Neural cell (in vitro differentiated cells): Measurements from ENCODE around the gene RBM10.

Experiments
- EP300 ChIP-seq: fragments of 450-650 bp; conservative IDR thresholded peaks from 2 replicates; pipeline ENCODE4 v1.6.1; 2014; ENCODE audit warnings: antibody characterized with exemption, mild to moderate bottlenecking, moderate library complexity; ENCODE audit not compliant: poor library complexity, severe bottlenecking
- EZH2 ChIP-seq: fragments of 200-600, 300-800 bp; shearing (Covaris generic), sonication (generic); IDR thresholded peaks from 2 replicates; pipeline ENCODE4 v1.6.1; 2014; ENCODE audit warnings: antibody characterized with exemption, low read length, borderline replicate concordance, mild to moderate bottlenecking; ENCODE audit not compliant: insufficient read depth, poor library complexity, severe bottlenecking
- MXI1 ChIP-seq: fragments of 450-650 bp; conservative IDR thresholded peaks from 2 replicates; pipeline ENCODE4 v1.6.1; 2014; ENCODE audit warnings: antibody characterized with exemption, mild to moderate bottlenecking; ENCODE audit not compliant: poor library complexity, severe bottlenecking
- POLR2AphosphoS5 ChIP-seq: IDR thresholded peaks from 2 replicates; pipeline ENCODE4 v1.6.1; 2012
- RAD21 ChIP-seq: fragments of 450-650 bp; conservative IDR thresholded peaks from 2 replicates; pipeline ENCODE4 v1.6.1; 2014; ENCODE audit warnings: antibody characterized with exemption, mild to moderate bottlenecking, moderate library complexity
- SMC3 ChIP-seq: fragments of 450-650 bp; conservative IDR thresholded peaks from 2 replicates; pipeline ENCODE4 v1.6.1; 2014; ENCODE audit warnings: antibody characterized with exemption, mild to moderate bottlenecking, moderate library complexity; ENCODE audit not compliant: poor library complexity
- TF ChIP-seq, protein P1 (sequence below): fragments of 450-650 bp; IDR thresholded peaks from 2 replicates; pipeline ENCODE4 v1.5.1; 2014; ENCODE audit warnings: antibody characterized with exemption, mild to moderate bottlenecking, moderate library complexity; ENCODE audit not compliant: poor library complexity, severe bottlenecking

DNA sequence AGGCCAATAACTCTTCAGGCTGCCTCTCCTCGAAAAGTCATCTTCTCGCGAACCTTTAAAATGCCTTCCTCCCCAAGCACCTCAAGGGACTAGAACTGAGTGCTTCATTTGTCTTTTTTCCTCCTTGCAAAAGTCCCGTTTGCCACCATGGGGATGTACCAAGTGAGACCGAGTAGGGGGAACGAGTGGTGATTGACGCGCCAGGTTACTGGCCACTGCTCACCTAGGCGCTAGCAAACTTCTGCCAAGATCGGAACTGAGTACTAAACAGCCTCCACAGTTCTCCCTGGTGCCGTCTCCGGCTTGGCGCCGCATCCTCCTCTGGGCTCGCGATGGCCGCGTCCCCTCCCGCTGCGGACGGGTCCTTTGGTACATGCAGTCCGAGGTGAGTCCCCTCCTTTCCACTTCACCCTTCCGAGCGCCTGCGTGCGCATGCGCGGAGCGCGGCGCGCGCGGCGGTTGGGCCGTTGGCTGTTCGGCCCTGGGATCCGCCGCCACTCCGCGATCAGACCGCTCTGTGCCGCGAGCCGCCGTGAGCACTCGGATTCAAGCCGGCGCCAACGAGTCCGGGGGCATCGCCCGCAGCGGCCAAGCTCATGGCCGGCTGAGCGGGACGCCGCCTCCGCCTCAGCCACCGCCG is 73.4 kb downstream of the RBM10 start, which contains the start of gene CDK16:
- no peak for TF ChIP-seq EP300
- peak; percentile 86 for TF ChIP-seq POLR2AphosphoS5
- TF ChIP-seq RAD21, result peak; percentile 43
- TF ChIP-seq, protein P1, sequence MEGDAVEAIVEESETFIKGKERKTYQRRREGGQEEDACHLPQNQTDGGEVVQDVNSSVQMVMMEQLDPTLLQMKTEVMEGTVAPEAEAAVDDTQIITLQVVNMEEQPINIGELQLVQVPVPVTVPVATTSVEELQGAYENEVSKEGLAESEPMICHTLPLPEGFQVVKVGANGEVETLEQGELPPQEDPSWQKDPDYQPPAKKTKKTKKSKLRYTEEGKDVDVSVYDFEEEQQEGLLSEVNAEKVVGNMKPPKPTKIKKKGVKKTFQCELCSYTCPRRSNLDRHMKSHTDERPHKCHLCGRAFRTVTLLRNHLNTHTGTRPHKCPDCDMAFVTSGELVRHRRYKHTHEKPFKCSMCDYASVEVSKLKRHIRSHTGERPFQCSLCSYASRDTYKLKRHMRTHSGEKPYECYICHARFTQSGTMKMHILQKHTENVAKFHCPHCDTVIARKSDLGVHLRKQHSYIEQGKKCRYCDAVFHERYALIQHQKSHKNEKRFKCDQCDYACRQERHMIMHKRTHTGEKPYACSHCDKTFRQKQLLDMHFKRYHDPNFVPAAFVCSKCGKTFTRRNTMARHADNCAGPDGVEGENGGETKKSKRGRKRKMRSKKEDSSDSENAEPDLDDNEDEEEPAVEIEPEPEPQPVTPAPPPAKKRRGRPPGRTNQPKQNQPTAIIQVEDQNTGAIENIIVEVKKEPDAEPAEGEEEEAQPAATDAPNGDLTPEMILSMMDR, result no peak
- TF ChIP-seq EZH2, result no peak
- TF ChIP-seq MXI1, result no peak
- peak; percentile 46 for TF ChIP-seq SMC3
